Aorta (tissue), 5 donors: ENCODE data around the gene LRCH2. TPM values are rescaled to one million over a fixed set of nuclear protein-coding genes. Genes with fewer than 3 reads are reported as not detected.

Source experiments
- ATAC-seq: fragments of 200-7000 bp; cut with Tn5 transposase; one replicate; pipeline ENCODE4 v1.9.1; 2022; ENCODE audit warnings: moderate library complexity; ENCODE audit not compliant: low FRiP score
- DNase-seq, 2 donors: peaks; one replicate each; pipeline ENCODE4 v3.0.0-alpha.2; 2020
- H3K27ac ChIP-seq, 2 donors: one replicate each; pipeline ENCODE4 v1.5.1; 2013; ENCODE audit warnings: low read length in 2 of 2, mild to moderate bottlenecking in 2 of 2, moderate library complexity in 2 of 2, control low read depth in 1 of 2, inconsistent platforms in 1 of 2, low read depth in 1 of 2
- H3K27me3 ChIP-seq, 2 donors: one replicate each; pipeline ENCODE4 v1.6.1; 2013; ENCODE audit warnings: control low read depth in 1 of 2, low read length in 1 of 2, mild to moderate bottlenecking in 1 of 2, moderate library complexity in 1 of 2; ENCODE audit not compliant: insufficient read depth in 2 of 2, control insufficient read depth in 1 of 2
- H3K36me3 ChIP-seq, 2 donors: one replicate each; pipeline ENCODE4 v1.6.1; 2013; ENCODE audit warnings: control low read depth in 1 of 2, low read length in 1 of 2, mild to moderate bottlenecking in 1 of 2; ENCODE audit not compliant: insufficient read depth in 2 of 2, control insufficient read depth in 1 of 2
- H3K4me1 ChIP-seq, 2 donors: one replicate each; pipeline ENCODE4 v1.6.1; 2013; ENCODE audit warnings: low read length in 2 of 2, control low read depth in 1 of 2, mild to moderate bottlenecking in 1 of 2, moderate library complexity in 1 of 2; ENCODE audit not compliant: insufficient read depth in 2 of 2, control insufficient read depth in 1 of 2
- H3K4me3 ChIP-seq, 2 donors: one replicate each; pipeline ENCODE4 v1.5.1; 2013; ENCODE audit warnings: low read length in 2 of 2, control low read depth in 1 of 2, mild to moderate bottlenecking in 1 of 2
- H3K9me3 ChIP-seq: one replicate; pipeline ENCODE4 v1.6.1; 2013; ENCODE audit warnings: mild to moderate bottlenecking, low read length; ENCODE audit not compliant: control insufficient read depth
- WGBS, 2 donors: extraction: QIAGEN DNeasy Blood & Tissue Kit; methylation state at CpG; one replicate each; pipeline ENCODE4 v1.1.7; 2013; 5-methylcytosine and 5-hydroxymethylcytosine counted together
- intact Hi-C, 2 donors: fragments of 100-400 bp; cut with DNase I; formaldehyde crosslinking; loops; one replicate each; pipeline versions ENCODE4 v1.14.2 to v1.15.0; 2022
- polyA plus RNA-seq, 2 donors: library from polyadenylated mRNA; stranded (reverse); fragments of 200-250 nt; gene quantifications; one replicate each; pipeline ENCODE4 v1.2.3, GENCODE V29; 2013
- total RNA-seq, 2 donors: library from RNA; stranded (reverse); fragmentation: NEBNext Ultra II Directional; extraction: Animal tissue kit (Norgen Biotek cat#: 25700); gene quantifications; one replicate each; pipeline ENCODE4 v1.2.1, GENCODE V29; 2021
- donor health status: healthy with polysubstance abuse.
- donor health status: Bipolar disorder and iron deficiency.
- donor health status: DM: no; HTN: no; CAD: no.
- donor health status: DM: no; HTN: no; CAD: no.
- donor health status: DM: yes; HTN: yes; CAD: no.

The LRCH2 gene
- total and polyA plus RNA-seq, 4 donors = 2.6 to 10.9 (median 6.6) TPM

- no peaks in the 10 kb centered on the region for H3K9me3 ChIP-seq
- no peaks in the 10 kb centered on the region for H3K4me1 ChIP-seq
- H3K36me3 ChIP-seq = no peaks in the 10 kb centered on the region
- peak; percentile 15 for ATAC-seq
- intact Hi-C loops = no loop called here
- WGBS, 2 donors = 94 to 97% methylated on average over 76 of the region's 76 CpGs
- H3K27me3 ChIP-seq = no peaks in the 10 kb centered on the region
- no peak overlapping the region for H3K27ac ChIP-seq
- no peak overlapping the region for H3K4me3 ChIP-seq
- no peak for DNase-seq
Measured at GRCh38 chrX:115189646-115190635, 44.0 kb downstream of the LRCH2 start.

GRCh38 chrX:115189110-115189509, 44.8 kb downstream of the LRCH2 start, which contains the start of gene RBMXL3:
Gene RBMXL3, plus strand, starts transcription at chrX:115189410. Its CDS starts 32 bp downstream, at chrX:115189442.
- intact Hi-C loops = no loop called here
- DNase-seq (no peak), ATAC-seq (no peak)
- H3K9me3 ChIP-seq = no peaks in the 10 kb centered on the region
- no peak within 1 kb of the TSS for H3K27ac ChIP-seq
- H3K4me1 ChIP-seq = no peaks in the 10 kb centered on the region
- H3K36me3 ChIP-seq = no peaks in the 10 kb centered on the region
- H3K4me3 ChIP-seq = no peak within 1 kb of the TSS
- WGBS, 2 donors = 91 to 97% methylated on average over 16 of the region's 16 CpGs
- no peaks in the 10 kb centered on the region for H3K27me3 ChIP-seq

GRCh38 chrX:115183980-115184379, 49.9 kb downstream of the LRCH2 start:
- DNase-seq (no peak), ATAC-seq (no peak)
- no peak overlapping the region for H3K4me3 ChIP-seq
- H3K36me3 ChIP-seq = no peaks in the 10 kb centered on the region
- H3K27me3 ChIP-seq = no peaks in the 10 kb centered on the region
- H3K9me3 ChIP-seq = no peaks in the 10 kb centered on the region
- intact Hi-C loops = no loop called here
- H3K4me1 ChIP-seq = no peaks in the 10 kb centered on the region
- WGBS, 2 donors = 82 to 86% methylated on average over 2 of the region's 2 CpGs
- H3K27ac ChIP-seq = no peak overlapping the region

- H3K27me3 ChIP-seq = no peaks in the 10 kb centered on the region
- no peaks in the 10 kb centered on the region for H3K4me1 ChIP-seq
- H3K27ac ChIP-seq = no peak overlapping the region
- DNase-seq (no peak), ATAC-seq (no peak)
- H3K36me3 ChIP-seq = no peaks in the 10 kb centered on the region
- H3K9me3 ChIP-seq = no peaks in the 10 kb centered on the region
- H3K4me3 ChIP-seq = no peak overlapping the region
- intact Hi-C loops = no loop called here
- 56 to 83% methylated on average over 1 of the region's 1 CpG for WGBS, 2 donors
Measured at GRCh38 chrX:115178473-115178872, 55.4 kb downstream of the LRCH2 start.

- H3K27ac ChIP-seq = no peak overlapping the region
- no peaks in the 10 kb centered on the region for H3K4me1 ChIP-seq
- no peak overlapping the region for H3K4me3 ChIP-seq
- no peak for ATAC-seq
- intact Hi-C loops = no loop called here
- H3K9me3 ChIP-seq = no peaks in the 10 kb centered on the region
- WGBS, 2 donors = 75 to 94% methylated on average over 4 of the region's 4 CpGs
- no peak for DNase-seq
- no peaks in the 10 kb centered on the region for H3K36me3 ChIP-seq
- H3K27me3 ChIP-seq = no peaks in the 10 kb centered on the region
Measured at GRCh38 chrX:115177932-115178331, 56.0 kb downstream of the LRCH2 start.

GRCh38 chrX:115174548-115174947, 59.3 kb downstream of the LRCH2 start:
- 63 to 69% methylated on average over 3 of the region's 3 CpGs for WGBS, 2 donors

GRCh38 chrX:115173181-115173580, 60.7 kb downstream of the LRCH2 start:
- intact Hi-C loops = no loop called here
- no peaks in the 10 kb centered on the region for H3K9me3 ChIP-seq
- no peaks in the 10 kb centered on the region for H3K27me3 ChIP-seq
- H3K36me3 ChIP-seq = no peaks in the 10 kb centered on the region
- ATAC-seq (no peak), DNase-seq (no peak)
- no peak overlapping the region for H3K4me3 ChIP-seq
- no peak overlapping the region for H3K27ac ChIP-seq
- H3K4me1 ChIP-seq = no peaks in the 10 kb centered on the region
- 62 to 84% methylated on average over 9 of the region's 9 CpGs for WGBS, 2 donors

More at GRCh38 chrX:115174548-115174947, 59.3 kb downstream of the LRCH2 start:
- intact Hi-C loops = no loop called here
- Histone ChIP-seq H3K27me3 (no peaks in the 10 kb centered on the region), H3K4me3 (no peak overlapping the region), H3K4me1 (no peaks in the 10 kb centered on the region), H3K27ac (no peak overlapping the region), H3K36me3 (no peaks in the 10 kb centered on the region), H3K9me3 (no peaks in the 10 kb centered on the region)
- ATAC-seq = no peak
- DNase-seq = no peak

GRCh38 chrX:115147220-115147619, 86.7 kb downstream of the LRCH2 start:
- Histone ChIP-seq H3K36me3 (no peaks in the 10 kb centered on the region), H3K27ac (no peak overlapping the region), H3K27me3 (no peaks in the 10 kb centered on the region), H3K4me3 (no peak overlapping the region), H3K9me3 (no peaks in the 10 kb centered on the region), H3K4me1 (no peaks in the 10 kb centered on the region)
- ATAC-seq = no peak
- whole genome bisulfite sequencing, 2 donors = 58 to 66% methylated on average over 1 of the region's 1 CpG
- intact Hi-C loops = loop anchor here in 1 of 2 donors (5.0 kb wide), 1 partner anchor 525 kb away; no protein-coding TSS in a partner anchor
- DNase-seq = no peak

- H3K9me3 ChIP-seq = no peaks in the 10 kb centered on the region
- no peaks in the 10 kb centered on the region for H3K4me1 ChIP-seq
- H3K4me3 ChIP-seq = no peak overlapping the region
- intact Hi-C loops = no loop called here
- no peaks in the 10 kb centered on the region for H3K27me3 ChIP-seq
- H3K36me3 ChIP-seq = no peaks in the 10 kb centered on the region
- ATAC-seq (no peak), DNase-seq (no peak)
- H3K27ac ChIP-seq = no peak overlapping the region
Measured at GRCh38 chrX:115142057-115142456, 91.8 kb downstream of the LRCH2 start.
